Dermis microvascular lymphatic vessel endothelial cell (primary cell): ENCODE measurements around the gene ATIC. TPM values are rescaled to one million over a fixed set of nuclear protein-coding genes. Genes with fewer than 3 reads are reported as not detected.

Source experiments
- DNase-seq, 2 donors: peaks; one replicate each; pipeline versions ENCODE4 v3.0.0 to v3.0.0-alpha.2; 2010; ENCODE audit warnings: low read depth in 2 of 2
- total RNA-seq: library from RNA; depleted of rRNA; stranded (reverse); fragments of >200 nt; gene quantifications from 2 replicates; pipeline ENCODE4 v1.2.1, GENCODE V29; 2014

ATIC gene
- total RNA-seq, 1 donor from 2014 or later: 14.9 TPM

DNA sequence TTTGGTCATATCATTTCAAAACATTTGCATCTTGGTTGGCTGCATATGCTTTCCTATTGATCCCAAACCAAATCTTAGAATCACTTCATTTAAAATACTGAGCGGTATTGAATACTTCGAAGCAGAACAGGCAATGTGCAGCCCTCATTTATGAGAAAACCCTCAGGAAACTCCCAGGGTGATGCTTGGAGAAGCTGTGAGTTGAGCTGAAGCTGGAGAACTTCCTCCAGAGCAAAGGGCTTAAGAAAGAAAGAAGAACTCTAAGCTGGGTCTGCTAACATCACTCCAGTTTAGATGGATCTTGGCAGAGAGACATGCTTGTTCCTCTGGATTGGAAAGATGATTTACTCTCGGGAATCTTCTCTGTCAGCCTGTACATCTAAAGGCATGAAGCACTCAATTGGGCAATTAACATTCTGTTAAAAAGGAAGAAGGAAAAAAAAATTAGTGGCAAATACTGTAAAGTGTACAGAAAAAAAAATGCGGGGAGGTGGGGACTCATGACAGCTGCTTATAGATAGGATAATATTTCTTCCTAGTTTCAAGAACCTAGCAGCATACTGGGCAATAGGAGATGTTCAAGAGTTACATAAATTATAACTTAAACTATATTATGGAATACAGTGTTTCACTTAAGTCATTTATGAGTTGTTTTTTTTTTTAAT lies 49.5 kb downstream of the ATIC start:
- DNase-seq: no peak

DNA sequence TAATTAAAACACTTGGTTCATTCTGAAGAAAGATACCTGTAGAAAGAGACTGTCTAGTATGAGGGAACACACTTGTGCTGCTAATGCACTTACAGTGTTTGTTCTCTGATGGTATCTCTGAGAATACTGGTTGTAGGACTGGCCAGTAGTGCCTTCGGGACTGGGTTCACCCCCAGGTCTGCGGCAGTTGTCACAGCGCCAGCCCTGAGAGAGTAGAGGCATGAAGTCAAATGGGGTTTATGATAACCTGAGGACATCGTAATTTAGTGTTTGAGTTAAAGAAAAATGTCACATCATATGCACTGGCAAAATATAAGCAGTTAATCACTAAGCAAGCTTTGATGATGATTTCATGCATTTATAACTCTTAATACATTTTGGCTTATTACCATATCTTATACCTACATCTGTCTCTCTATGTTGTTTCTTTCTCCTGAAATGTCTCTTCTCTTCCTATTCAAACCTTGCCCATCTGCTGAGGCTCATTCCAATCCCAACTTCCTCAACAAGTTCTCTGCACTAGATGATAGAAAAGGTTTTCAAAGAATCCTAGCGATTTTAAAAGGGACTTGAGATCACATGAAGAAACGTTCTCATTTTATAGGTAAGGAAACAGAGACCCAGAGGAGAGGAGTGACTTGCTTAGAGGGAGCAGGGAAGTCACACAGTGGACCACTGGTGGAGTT lies 50.2 kb downstream of the ATIC start:
- no peak for DNase-seq

DNA sequence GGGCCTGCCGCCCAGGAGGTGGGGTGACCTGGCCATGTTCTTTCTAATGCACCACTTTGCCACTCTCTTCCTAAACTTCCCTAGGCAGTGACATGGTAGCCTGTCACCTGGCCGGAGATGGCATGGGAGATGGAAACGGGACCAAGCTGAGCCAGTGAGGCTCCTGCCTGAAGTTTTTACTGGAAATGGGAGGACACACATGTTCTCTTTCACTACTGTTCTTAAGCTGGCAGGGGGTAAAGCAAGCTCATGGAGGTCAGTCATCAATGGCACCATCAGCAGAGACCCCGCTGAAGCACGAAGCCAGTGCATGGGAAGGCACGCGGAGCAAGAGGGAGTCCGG lies 50.7 kb downstream of the ATIC start:
- no peak for DNase-seq

DNA sequence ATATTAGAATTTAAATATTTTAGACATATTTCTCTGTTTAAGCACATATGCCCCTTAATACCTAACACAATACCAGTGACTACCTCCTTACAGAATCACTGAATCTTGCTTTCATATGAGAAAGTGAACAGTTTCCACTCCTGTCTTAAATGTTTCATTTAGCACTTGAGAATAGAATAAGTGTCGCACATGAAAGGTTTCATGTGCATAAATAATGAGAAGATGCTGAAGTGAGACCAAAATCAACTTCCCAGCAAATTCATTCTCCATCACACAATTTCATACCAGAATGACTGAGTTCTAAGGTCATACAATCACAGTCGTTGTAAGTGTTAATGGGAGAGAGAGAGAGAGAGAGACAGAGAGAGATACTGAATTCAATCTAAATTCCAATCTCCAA lies 51.2 kb downstream of the ATIC start:
- DNase-seq: no peak

DNA sequence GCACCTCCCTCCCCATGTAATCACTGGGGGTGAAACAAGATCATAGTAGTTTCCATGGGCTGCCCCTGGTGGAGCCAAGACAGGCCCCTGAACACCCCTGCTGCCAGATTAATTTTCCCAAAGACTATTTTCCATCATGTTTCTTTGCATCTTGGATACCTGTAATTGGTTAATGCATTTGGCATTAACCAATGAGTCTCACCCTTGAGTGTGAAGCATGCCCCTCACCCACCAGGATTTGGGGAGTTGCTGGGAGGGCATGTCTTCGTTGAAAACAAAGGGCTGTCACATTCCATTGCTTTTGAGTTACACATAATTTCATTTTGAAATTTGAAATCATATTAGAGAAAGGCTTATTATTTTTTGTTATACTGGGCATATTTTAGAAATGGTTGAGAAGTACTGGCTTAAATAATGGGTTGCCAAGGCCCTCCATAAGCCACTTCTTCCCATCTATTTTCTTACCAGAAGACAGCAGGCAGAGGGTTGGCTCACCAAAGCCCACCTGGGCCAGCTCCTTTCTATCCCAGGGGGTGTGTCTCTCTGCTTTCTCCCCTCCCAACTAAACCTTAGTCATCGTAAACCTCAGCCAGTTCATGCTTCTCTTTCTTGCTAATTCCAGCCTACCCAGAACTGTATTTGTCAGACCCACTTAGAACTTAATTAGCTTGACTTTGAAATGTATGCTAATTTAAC lies 51.8 kb downstream of the ATIC start:
- DNase-seq: no peak

DNA sequence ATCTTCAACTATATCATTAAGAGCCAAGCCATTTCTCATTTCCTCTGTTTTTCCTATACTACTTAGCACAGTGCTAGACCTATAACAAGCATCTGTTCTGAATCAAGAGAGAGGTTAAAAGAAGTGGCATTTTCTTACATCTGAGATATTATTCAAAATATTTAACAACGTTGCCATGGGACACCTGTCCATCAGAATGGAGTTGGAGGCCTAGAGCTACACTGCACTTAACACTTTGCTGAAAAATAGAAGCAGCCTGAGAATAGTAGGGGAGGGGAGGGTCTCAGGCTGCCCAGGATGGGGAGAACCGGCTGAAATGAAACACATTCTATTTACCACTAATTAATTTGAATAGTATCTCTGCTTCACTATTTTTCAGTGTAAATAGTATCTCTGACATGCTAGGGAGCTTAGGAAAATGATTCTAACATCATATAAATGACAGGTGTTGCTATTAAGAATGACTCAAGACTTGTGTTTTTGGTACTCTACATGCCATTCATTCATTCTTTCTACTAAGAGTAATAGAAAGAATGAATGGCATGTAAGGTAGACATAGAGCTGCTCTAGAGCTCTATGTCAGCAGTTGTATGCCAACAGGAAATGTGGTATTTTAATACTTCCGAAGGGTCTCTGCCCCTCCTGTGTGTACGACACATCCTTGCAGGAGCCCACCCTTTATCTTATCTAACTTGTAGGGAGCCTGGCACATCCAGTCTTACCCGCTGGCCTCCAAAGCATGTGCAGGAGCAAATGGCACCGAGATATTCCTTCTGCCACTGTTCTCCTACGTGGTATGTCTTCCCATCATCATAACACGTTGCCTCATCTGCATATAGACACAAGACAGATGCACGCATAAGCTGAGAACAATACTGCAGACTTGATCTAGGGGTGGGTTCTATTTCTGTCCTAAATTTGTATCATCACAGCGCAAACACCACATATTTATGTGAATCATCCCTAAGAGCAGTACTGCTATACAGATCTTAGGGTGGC lies 52.6 kb downstream of the ATIC start:
- DNase-seq: no peak

DNA sequence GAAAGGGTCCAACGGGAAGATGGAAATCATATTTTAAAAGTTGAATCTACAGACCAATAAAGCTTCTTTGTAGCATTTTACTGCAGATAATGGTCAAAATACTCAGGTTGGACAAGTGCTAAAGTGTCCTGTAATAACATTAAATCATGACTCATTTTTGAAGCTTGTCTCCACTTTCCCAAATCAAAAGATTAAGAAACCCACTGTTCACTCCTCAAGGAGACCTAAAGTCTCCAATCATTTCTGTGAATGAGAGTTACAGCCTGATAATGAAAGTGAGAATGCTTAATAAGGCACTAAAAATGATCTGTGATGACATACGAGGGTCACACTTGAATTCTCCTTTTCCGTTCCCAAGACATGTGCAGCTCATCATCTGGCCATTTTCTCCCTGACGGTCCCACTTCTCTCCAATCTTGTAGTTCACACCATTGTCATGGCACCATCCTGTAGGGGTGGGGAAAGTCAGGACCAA lies 53.4 kb downstream of the ATIC start:
- no peak for DNase-seq

DNA sequence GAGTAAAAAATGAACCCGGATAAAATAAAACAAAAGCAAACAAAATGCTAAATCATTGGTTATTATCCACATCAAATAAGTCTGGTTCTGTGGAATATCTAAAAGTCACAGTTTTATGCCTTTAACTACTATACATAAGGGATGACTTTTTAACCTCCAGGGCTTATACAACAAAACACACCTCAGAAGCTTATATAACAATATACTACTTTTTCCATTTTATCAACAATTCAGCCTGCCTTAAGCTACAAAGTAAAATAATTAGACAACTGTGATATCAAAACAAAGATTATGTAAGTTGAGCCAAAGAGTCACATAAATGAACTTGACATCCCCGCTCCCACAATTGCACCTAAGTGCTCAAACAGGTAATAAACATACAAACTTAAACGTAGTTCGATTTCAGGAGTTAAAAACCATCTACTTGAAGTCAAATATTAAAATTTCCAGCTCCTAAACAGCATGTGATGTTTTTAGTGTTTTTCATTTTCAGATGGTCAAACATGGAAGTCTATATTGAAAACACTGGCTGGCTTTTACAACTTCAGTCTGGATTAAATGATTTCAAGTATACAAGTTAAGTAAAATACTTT lies 54.7 kb downstream of the ATIC start:
- DNase-seq: no peak

DNA sequence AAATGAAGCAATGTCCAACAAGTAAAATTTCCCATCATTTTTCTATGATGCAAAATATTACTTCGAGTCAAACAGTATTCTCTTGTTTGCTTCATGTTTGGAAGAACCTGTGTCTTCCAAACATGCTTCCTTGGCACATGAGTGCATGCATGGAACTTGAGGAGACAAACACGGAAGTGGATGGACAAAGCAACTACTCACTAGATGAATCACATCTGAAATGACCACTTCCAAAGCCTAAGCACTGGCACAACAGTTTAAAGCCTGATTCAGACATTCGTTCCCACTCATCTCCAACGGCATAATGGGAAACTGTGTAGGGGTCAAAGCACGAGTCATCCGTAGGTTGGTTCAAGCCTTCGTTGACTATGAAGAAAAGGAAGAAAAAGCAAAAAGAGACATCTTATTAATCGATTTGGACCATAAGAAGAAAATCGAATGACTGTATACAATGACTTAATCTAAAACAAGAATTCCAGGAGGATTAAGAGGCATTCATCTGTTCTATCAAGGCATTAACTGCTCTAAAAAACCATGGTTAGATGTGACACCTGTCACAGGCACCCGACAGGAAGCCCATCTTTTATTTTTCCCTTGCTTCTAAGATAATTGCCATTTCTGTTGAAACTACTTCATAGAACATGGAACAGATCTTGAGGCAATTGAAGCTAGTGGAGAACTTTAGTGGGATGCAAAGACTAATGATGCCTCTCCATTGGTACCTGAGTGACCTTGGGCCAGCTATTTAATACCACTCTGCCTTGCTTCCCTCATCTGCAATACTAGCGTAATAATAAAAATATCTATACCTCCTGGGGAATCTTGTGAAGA lies 56.0 kb downstream of the ATIC start:
- DNase-seq: peak in 1 of 2 donors; percentile 48

DNA sequence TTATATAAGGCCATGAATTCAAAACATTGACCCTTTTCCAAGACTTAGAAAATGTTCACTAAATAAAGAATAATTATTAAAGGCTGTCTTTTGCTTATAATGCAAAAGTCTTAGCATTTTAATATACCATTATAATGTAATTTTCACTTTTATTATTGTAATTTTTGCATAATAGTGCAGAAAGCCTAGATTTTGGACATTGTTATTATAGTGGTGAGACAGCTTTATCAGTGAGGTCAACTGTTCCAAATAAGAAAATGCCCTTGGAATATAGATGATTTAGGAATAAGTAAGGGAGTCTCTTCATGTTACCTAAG lies 56.6 kb downstream of the ATIC start:
- no peak for DNase-seq

DNA sequence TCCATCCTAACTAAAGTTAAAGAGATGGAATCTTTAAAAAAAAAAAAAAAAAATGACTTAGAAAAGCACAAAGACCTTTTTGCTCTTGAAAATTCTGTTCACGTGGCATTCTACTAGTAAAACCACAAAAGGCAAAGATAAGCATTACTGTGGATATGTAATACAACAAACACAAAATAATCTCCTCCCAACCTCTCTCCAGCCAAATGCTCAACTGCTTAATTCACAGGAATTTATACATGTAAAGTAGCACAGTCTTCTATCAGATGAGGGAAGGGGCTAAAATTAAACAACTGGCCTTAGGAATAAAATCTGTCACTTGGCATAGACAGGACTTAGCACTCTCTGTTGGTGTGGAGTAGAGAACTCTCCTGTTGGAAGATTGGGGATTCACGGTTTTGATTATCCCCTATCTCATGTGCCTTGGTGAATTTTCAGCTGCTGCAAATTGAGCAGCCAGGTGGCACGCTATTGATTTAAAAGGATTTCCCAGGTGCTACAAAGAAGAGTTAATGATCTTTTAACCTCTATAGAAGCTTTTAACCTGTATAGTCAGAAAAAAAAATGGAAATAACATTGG lies 57.4 kb downstream of the ATIC start:
- no peak for DNase-seq

DNA sequence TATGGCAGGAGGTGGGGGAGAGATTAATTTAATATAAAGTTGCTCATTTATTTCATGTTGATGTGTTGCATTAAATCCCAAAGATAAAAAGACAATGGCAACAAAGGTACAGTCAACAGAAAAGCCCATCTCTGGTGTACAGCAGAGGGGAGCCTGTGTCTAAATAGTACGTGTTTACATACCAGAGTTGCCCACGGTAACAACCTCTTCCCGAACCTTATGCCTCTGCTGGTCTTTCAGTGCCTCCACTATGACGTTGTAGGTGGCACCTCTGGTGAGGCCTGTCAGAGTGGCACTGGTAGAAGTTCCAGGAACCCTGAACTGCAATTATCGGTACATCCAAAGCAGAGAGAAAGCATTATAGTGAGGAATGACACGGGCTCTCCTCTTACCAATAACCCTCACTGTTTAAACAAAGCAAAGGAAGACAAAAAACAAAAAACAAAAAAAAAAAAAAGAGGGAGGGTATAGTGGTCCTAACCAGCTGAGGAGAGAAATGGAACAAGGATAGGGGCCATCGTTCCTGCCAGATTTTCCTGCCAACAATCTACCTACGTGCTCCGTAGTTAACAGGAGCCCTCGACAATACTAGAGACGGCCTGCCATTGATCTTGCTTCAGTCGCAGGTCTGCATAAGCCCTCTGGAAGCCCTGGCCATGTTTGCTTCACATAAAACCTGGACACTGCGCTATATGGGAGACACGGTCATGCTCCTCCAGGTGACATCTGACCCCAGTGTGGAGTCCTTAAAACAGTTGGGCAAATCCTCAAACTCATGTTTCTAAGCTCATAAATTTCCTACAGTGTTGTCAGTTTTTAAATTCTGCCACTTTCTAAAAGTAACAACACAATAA lies 58.5 kb downstream of the ATIC start:
- no peak for DNase-seq

DNA sequence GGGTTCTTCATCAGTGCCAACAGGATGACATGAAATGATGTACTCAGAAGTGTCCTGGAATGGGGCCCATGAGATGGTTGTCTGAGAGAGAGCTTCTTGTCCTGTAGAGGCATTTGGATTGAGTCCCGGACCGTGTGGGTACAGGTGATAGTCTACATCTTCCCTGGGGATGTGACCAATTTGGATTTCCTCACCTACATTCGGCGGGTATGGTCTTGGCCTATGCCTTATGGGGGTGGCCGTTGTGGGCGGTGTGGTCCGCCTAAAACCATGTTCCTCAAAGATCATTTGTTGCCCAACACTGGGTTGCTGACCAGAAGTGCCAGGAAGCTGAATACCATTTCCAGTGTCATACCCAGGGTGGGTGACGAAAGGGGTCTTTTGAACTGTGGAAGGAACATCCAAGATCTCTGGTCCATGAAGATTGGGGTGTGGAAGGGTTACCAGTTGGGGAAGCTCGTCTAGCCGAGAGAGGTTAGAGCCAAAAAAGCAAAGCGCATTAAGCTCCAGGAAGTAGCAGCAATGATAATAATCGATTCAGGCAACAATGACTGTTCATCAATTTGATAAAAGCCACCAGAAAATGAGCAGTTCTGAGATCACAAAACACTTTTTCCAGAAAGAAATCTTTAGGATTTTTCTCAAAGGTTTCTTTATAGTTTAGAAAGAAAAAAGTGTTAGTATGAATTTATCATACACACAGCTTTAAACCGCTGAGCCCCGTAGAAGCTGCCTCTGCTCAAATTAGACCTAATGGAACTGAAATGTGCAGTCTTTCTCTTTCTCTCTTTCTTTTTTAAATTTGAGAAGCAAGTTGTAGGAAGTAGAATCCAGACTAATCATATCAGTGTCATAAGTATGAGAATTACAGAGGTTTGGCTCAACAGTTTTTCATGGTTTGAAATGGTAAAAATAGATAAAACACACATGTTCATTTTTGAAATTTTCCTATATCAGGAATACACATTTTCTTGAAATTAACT lies 60.3 kb downstream of the ATIC start:
- no peak for DNase-seq

DNA sequence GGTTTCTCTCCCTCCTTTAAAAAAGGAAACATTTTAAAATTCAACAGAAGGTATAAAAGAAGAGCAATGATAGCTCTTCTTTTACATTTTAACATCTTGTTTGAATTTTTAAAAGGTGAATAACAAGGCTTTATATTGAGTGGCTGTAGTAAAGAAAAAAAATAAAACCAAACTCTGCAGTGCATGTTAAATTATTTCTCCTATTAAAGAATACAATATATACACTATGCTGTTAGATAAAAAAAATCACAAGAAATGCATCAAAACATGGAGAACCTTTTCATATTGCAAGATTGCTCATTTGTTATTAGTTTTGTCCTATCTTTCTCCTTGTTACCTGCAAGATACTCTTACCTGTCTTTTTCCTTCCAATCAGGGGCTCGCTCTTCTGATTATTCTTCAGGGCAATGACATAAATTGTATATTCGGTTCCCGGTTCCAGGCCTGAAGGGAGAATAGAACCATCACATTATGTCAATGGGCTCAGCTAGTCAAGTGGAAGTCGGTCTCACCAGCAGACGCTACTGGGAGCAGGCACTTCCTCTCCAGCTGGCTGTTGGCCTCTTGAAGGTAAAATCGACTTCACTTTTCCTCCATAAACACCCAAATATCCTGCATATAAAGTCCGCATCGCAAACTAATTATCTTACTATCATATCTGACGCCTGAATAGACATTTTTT lies 61.2 kb downstream of the ATIC start:
- DNase-seq: no peak

DNA sequence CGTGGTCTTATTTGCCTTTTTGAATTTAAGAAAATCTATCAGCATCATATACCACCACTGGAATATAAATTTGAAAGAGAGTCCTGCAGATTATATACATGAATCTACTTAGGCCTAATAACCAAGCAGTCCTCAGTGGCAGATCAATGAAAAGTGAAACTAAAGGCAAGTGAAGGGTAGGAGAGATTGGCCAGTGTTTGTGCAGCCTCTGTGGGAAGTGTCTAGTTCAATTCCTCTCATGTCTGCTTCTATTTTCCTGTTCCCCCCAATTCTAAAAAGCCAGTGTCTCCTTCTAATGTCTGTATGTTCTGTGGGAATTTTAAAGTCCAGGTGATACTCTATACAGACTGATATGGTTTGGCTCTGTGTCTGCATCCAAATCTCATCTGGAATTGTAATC lies 62.1 kb downstream of the ATIC start:
- DNase-seq: no peak

DNA sequence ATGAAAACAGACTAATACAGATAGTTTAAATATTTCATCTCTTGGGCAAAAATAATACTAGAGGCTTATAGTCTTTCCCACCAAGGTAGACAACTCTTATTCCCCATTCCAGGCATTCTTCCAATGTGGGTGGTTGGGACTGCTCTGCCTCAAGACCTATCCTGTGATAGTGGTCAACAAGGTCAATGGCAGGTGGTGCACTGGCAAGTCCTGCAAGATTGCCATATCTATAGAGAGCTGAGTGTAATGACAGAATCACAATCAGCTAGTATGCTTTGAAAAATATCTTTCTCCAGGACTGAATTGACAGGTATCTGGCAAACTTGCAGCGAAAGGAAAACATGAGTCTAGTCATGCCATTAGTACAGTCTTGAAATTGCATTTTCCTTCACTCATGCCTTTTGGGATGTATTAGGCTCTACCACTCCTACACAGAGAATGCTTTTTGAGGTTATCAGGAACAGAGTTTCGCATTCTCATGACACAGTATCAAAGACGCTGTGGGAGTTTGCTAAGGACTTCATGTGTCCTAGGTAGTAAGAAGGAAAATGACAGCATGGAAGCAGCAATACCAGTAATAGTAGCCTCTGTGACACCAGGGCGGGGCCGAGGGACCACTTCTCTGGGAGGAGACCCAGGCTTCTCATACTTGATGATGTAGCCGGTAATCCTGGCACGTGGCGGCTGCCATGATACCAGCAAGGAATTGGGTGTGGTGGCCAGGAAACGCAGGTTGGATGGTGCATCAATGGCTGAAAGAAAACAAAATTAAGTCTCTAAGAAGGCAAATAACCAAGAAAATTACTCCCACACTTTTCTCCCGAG lies 63.0 kb downstream of the ATIC start:
- DNase-seq: no peak

DNA sequence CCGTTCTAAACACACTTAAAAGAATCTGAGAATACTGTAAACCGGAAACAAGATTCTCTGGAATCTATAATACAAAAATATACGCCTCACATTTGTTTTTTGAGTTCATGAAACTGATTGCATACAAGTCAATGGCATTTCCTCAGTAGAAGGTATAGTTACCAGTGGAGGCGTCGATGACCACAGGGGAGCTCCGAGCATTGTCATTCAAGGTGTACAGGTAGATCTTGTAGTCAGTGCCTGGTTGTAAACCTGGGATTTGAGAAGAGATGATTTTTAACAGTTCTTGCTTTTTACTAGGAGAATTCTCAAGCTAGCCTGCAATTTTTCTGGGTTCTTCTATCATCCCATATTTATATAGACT lies 63.6 kb downstream of the ATIC start:
- DNase-seq: no peak
